Fibroblast of gingiva (primary cell): ENCODE measurements around the gene TRIM7.
"Not testable (repeated sequence)": the region's sequence is repeated elsewhere in the genome, so short reads cannot be mapped to it uniquely, and the experiment has no call there.

ENCODE experiments used
- DNase-seq: peaks from one replicate; pipeline ENCODE4 v3.0.0-alpha.2; 2011; ENCODE audit warnings: low read depth

Gene TRIM7

GRCh38 chr5:181212934-181213333 lies 7.9 kb upstream of the TRIM7 start:
- DNase-seq, result no peak

GRCh38 chr5:181212080-181212479 lies 7.1 kb upstream of the TRIM7 start:
- no peak for DNase-seq

DNA sequence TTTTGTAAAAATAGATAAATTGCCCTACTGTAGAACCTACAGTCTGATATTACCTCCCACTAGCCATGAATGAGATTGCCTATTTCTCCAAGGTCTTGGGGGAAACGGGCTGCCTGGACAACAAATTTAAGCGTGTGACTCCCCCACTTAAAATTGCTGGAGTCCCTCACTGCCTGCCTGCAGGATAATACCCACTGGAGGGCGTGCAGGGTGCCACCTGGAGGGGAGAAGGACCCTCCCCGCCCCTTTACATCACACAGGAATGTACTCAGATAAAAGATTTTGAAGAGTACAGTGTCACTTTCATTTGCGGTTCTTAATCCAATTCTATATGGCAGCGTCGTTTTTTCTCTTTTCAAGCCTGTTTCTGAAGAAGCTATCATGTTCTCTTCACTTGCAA lies 6.2 kb upstream of the TRIM7 start:
- no peak for DNase-seq

GRCh38 chr5:181210698-181211097 lies 5.7 kb upstream of the TRIM7 start:
- DNase-seq, result not testable (repeated sequence)

- not testable (repeated sequence) for DNase-seq
These were observed 5.2 kb upstream of the TRIM7 start for GRCh38 chr5:181210148-181210547.

GRCh38 chr5:181209006-181209405 lies 4.0 kb upstream of the TRIM7 start:
- not testable (repeated sequence) for DNase-seq

DNA sequence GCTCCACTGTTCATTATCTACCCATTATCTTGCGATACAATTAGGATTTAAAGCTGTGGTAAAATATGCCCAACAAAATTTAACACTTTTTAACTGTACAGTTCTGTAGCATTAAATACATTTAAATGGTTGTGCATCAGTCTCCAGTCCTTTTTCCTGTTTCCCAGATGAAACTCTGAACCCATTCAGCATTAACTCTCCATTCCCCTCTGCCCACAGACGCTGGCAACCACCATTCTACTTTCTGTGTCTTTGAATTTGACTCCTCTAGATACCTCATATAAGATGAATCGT lies 2.9 kb upstream of the TRIM7 start:
- DNase-seq, result no peak

GRCh38 chr5:181207214-181207959 lies 2.4 kb upstream of the TRIM7 start:
- DNase-seq, result peak; percentile 93

GRCh38 chr5:181205761-181206649 lies 1.0 kb upstream of the TRIM7 start:
- no peak for DNase-seq

DNA sequence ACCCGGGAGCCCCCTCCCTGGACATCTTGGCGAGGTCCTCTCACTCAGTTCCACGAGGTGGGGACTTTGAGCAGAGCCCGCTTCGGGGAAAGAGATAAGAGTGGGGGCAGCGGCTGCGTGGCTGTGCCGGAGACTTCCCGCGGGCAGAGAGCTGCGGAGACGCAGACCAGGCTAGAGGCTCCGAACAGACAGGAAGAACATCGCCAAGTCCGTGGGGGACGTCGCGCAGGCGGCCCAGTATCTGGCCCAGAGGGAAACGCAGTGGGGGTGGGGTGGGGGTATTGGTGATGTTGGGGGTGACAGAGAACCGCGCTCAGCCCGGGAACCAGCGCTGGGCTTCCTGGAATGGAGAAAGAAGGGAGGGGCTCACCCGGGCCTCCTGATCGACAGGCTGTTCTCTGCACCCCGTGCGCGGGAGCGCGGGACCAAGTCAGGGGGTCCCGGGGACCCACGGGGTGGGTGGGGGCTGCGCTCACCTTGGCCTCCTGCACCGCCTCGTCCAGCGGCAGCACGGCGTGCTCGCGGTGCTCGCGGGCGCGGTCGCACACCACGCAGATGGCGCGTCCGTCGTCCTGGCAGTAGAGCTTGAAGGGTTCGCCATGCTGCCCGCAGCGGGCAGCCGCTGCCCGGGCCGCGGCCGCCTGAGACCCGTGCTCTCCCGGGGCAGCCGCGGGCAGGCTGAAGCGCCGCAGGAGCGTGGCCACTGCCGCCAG lies 727 bp downstream of the TRIM7 start:
- no peak for DNase-seq

DNA sequence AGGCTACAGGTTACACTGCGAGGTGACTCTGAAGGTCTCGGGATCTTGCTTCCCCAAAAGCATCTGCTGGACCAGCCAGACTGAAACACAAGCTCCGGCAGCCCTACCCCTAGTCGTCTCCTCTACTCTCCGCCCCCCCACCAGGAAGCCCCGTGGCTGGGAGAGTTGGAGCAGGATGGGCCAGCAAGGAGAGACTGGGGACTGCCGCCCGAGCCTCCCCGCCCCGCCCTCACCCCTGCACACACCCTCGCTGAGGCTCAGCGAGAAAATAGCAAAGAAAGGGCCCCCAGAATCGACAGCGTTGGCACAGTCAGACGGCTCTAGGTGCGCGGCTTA lies 1.3 kb downstream of the TRIM7 start:
- no peak for DNase-seq

GRCh38 chr5:181203093-181203711 lies 1.8 kb downstream of the TRIM7 start:
- DNase-seq, result peak; percentile 79

GRCh38 chr5:181200816-181201215 lies 4.2 kb downstream of the TRIM7 start:
- no peak for DNase-seq

GRCh38 chr5:181199881-181200638 lies 4.9 kb downstream of the TRIM7 start:
- DNase-seq, result no peak

DNA sequence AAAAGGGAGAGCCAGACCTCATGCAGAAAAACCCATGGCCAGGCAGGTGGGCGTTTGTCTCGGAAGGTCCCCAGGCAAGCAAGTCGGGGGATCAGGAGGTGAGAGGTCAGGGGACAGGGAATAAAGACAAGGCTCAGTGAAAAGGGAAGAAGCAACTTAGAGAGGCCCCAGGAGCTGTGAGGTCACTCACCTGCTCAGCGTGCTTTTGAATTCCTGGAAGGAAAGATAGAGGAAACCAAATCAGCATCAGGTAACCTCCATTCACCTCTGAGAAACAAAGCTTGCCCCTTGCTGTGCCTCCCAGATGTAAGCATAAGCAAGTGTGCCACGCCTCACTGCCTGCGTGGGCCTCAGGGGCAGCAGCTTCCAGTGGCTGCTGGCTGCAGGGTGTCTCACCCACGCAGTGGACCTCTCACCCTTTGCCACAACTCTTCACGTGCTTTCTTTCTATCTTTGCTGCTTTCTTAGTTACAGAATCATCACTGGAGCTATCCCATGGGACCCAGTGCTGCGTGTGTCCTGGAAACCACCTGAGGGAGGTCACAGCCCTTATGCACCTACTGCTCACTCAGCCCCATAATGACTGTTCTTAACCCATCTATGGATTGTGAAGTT lies 6.0 kb downstream of the TRIM7 start:
- DNase-seq, result no peak

DNA sequence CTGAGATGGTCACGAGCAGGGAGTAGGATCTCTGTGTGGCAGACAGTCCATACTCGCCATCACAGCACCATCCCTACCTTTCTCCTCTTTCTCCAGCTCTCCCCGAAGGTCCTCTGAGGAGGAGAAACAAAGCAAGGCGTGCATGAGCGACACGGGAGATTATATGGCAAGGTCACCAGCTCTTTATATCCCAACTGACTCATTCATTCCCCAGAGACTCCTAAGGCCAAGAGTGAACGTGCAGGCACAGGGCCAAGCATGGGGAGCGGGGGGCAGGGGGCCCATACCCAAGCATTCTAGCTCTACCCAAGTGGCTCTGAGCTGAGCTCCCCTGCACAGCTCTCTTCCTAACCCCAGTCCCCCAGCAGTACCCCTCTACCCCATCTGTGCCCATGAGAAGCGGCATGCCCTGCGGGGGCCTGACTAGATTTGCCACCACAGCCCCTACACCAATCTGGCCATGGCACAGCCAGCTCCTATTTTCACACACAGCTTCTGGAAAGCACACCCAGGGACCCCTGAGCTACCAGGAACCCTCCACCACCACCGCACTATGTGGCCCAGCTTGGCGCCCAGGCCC lies 6.8 kb downstream of the TRIM7 start:
- DNase-seq, result no peak

GRCh38 chr5:181197326-181197951 lies 7.6 kb downstream of the TRIM7 start:
- DNase-seq, result no peak

DNA sequence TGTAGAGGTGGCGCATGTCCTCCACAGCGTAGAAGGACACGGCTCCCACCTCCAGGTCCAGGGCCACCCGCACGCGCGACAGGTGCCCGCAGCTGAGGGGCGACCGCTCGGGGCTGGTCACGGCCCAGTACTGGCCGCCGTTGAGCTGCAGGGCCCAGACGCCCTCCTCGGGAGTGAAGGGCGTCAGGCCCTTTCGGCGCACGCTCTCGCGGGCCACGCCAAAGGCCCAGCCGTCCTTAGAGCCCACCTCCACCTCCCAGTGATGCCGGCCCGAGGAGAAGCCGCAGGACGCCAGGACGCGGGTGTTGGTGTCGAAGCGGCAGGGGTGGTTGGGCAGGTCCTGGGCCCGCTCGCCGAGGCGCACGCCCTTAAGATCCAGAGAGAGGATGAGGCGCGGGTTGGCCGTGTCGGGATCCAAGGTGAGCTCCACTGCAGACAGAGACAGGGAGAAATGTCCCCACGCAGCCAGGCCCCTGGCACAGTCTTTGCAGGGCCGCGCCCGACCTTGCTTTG lies 9.7 kb downstream of the TRIM7 start:
- no peak for DNase-seq

GRCh38 chr5:181194489-181195248 lies 10.3 kb downstream of the TRIM7 start:
- no peak for DNase-seq
